Measurements from ENCODE around the gene LBR. TPM values are rescaled to one million over a fixed set of nuclear protein-coding genes. Genes with fewer than 3 reads are reported as not detected.

LBR gene
- total and polyA plus RNA-seq, 2 of the 4 experiments (the other 2 are of a cell fraction) = 21.3 to 24.9 TPM

- no TSS peak for BruUV-seq (replicated peaks)
- ATAC-seq (ENCODE audit: low read depth) (no peak), DNase-seq (no peak)
- Histone ChIP-seq H3K4ac (ENCODE audit: low read depth, low read length) (no peak overlapping the region), H3K4me3 (ENCODE audit: insufficient read depth, low read depth, low read length) (no peak overlapping the region), H3K4me2 (ENCODE audit: low read depth, low read length) (no peak overlapping the region), H2BK20ac (ENCODE audit: low read depth, low read length) (no peak overlapping the region), H3K56ac (ENCODE audit: extremely low read depth, insufficient read depth, low read length) (no peak overlapping the region), H2BK15ac (ENCODE audit: low read depth, low read length) (no peak overlapping the region), H4K5ac (ENCODE audit: low read depth, low read length) (no peak overlapping the region), H4K8ac (ENCODE audit: low read depth in 2 of 2, low read length in 2 of 2) (no peak overlapping the region), H2AK5ac (ENCODE audit: low read depth, low read length) (no peak overlapping the region), H3K36me3 (ENCODE audit: control insufficient read depth, insufficient read depth, low read length) (no peaks in the 10 kb centered on the region), H3K79me1 (ENCODE audit: low read depth in 1 of 2, low read length in 2 of 2) (peaks cover 6 to 20% of the 10 kb centered on the region in 2 experiments), H3K27me3 (ENCODE audit: control insufficient read depth, insufficient read depth, low read length) (no peaks in the 10 kb centered on the region), H3K23ac (ENCODE audit: low read depth, low read length) (no peak overlapping the region), H3K14ac (replicated peaks; ENCODE audit: low read depth, low read length) (no peak overlapping the region), H3K18ac (ENCODE audit: low read depth, low read length) (no peak overlapping the region), H3K9ac (ENCODE audit: low read depth, low read length) (no peak overlapping the region), H3K27ac (ENCODE audit: insufficient read depth, low read length) (no peak overlapping the region), H4K91ac (ENCODE audit: insufficient read depth, low read depth, low read length) (no peak overlapping the region), H3K9me1 (ENCODE audit: insufficient read depth, low read length) (peaks cover under 1% of the 10 kb centered on the region), H3K9me3 (ENCODE audit: control insufficient read depth, insufficient read depth, low read length) (no peaks in the 10 kb centered on the region), H2AFZ (replicated peaks; ENCODE audit: low read length, poor library complexity) (no peak overlapping the region), H2BK120ac (ENCODE audit: low read depth, low read length) (no peak overlapping the region), H4K20me1 (ENCODE audit: insufficient read depth, low read length) (peaks cover 21% of the 10 kb centered on the region; the same call in 1 of the 2 replicates), H3K4me1 (ENCODE audit: control insufficient read depth, insufficient read depth, low read length) (peaks cover 3% of the 10 kb centered on the region), H2AK9ac (replicated peaks; ENCODE audit: low read depth, low read length, poor library complexity) (no peak overlapping the region), H2BK5ac (ENCODE audit: low read depth, low read length, poor library complexity, severe bottlenecking) (no peak overlapping the region)
- CTCF ChIA-PET = no interaction called here
- TF ChIP-seq MXI1 (IDR thresholded peaks at IDR 0.05; ENCODE audit: borderline replicate concordance, low read depth, low read length) (no peak), CHD1 (IDR thresholded peaks at IDR 0.05; ENCODE audit: low read depth, low read length) (no peak), RCOR1 (IDR thresholded peaks at IDR 0.05; ENCODE audit: insufficient replicate concordance, low read length) (no peak), MAFK (IDR thresholded peaks at IDR 0.05; ENCODE audit: low read depth, low read length) (no peak), BHLHE40 (IDR thresholded peaks at IDR 0.05; ENCODE audit: low read depth, low read length) (no peak)
- in situ Hi-C loops (cut with MboI; ENCODE audit: low sequenced_read_pairs) (no loop called here), dilution Hi-C loops (cut with HindIII; ENCODE audit: low sequenced_read_pairs, unreplicated experiment) (no loop called here), intact Hi-C loops (cut with micrococcal nuclease) (no loop called here)
- POLR2A ChIA-PET (ENCODE audit: unreplicated experiment) = no interaction called here
- WGBS, 2 experiments (ENCODE audit: extremely low coverage in 2 of 2, insufficient read length in 1 of 2) = no CpG with 5 or more reads among the region's 7 CpGs
These were observed 2.5 kb upstream of the LBR start for GRCh38 chr1:225430301-225430700.

Measured in IMR-90 (cell line).